IMR-90 (cell line): ENCODE data around the gene CLK3. TPM values are rescaled to one million over a fixed set of nuclear protein-coding genes. Genes with fewer than 3 reads are reported as not detected.

Source experiments
- ATAC-seq: fragments of 200-7000 bp; cut with Tn5 transposase; 2 replicates; pipeline ENCODE4 v1.9.1; 2020; ENCODE audit warnings: low read depth, mild to moderate bottlenecking, moderate library complexity
- BruUV-seq: library from RNA; stranded (reverse); fragments of 400-500 nt; replicated peaks from 2 replicates; lab custom pipeline; 2021; lab: Mats Ljungman, UMichigan
- CTCF ChIA-PET: fragments of 300-600 bp; formaldehyde crosslinking; extraction: SDS; loops from one replicate; lab custom pipeline; 2021; ENCODE audit warnings: antibody characterized with exemption; lab: Yijun Ruan, JAX
- POLR2A ChIA-PET: fragments of 300-600 bp; sonication (Branson Sonifier 250); formaldehyde crosslinking; loops from one replicate; lab custom pipeline; 2022; ENCODE audit warnings: antibody characterized with exemption; ENCODE audit not compliant: unreplicated experiment; lab: Charles Lee
- DNase-seq: peaks from one replicate; pipeline ENCODE4 v3.0.0; 2013
- H2AFZ ChIP-seq: replicated peaks from 2 replicates; pipeline ENCODE3; 2013; ENCODE audit warnings: low read length, mild to moderate bottlenecking; ENCODE audit not compliant: poor library complexity
- H2AK5ac ChIP-seq: 2 replicates; pipeline ENCODE4 v1.6.1; 2013; ENCODE audit warnings: low read depth, low read length, inconsistent platforms
- H2AK9ac ChIP-seq: replicated peaks from 2 replicates; pipeline ENCODE3; 2013; ENCODE audit warnings: mild to moderate bottlenecking, low read depth, low read length, moderate library complexity; ENCODE audit not compliant: poor library complexity
- H2BK120ac ChIP-seq: 2 replicates; pipeline ENCODE4 v1.6.1; 2013; ENCODE audit warnings: low read depth, low read length, inconsistent platforms
- H2BK15ac ChIP-seq: 3 replicates; pipeline ENCODE4 v1.6.1; 2013; ENCODE audit warnings: low read depth, low read length, inconsistent platforms
- H2BK20ac ChIP-seq: 2 replicates; pipeline ENCODE4 v1.6.1; 2013; ENCODE audit warnings: low read depth, mild to moderate bottlenecking, inconsistent platforms, low read length, moderate library complexity
- H2BK5ac ChIP-seq: 2 replicates; pipeline ENCODE4 v1.6.1; 2013; ENCODE audit warnings: mild to moderate bottlenecking, low read depth, low read length, inconsistent platforms; ENCODE audit not compliant: poor library complexity, severe bottlenecking
- H3K14ac ChIP-seq: replicated peaks from 2 replicates; pipeline ENCODE4 v1.6.1; 2013; ENCODE audit warnings: low read depth, low read length, inconsistent platforms
- H3K18ac ChIP-seq: 2 replicates; pipeline ENCODE4 v1.6.1; 2013; ENCODE audit warnings: low read depth, low read length, control low read depth
- H3K23ac ChIP-seq: 2 replicates; pipeline ENCODE4 v1.6.1; 2013; ENCODE audit warnings: low read depth, low read length, inconsistent platforms
- H3K27ac ChIP-seq: 2 replicates; pipeline ENCODE4 v1.5.1; 2013; ENCODE audit warnings: mild to moderate bottlenecking, control low read depth, low read length; ENCODE audit not compliant: insufficient read depth
- H3K27me3 ChIP-seq: 2 replicates; pipeline ENCODE4 v1.6.1; 2013; ENCODE audit warnings: low read length; ENCODE audit not compliant: control insufficient read depth, insufficient read depth
- H3K36me3 ChIP-seq: 2 replicates; pipeline ENCODE4 v1.6.1; 2013; ENCODE audit warnings: low read length, mixed read lengths; ENCODE audit not compliant: control insufficient read depth, insufficient read depth
- H3K4ac ChIP-seq: 2 replicates; pipeline ENCODE4 v1.6.1; 2013; ENCODE audit warnings: low read depth, low read length, inconsistent platforms
- H3K4me1 ChIP-seq: 2 replicates; pipeline ENCODE4 v1.6.1; 2013; ENCODE audit warnings: low read length, mixed read lengths; ENCODE audit not compliant: control insufficient read depth, insufficient read depth
- H3K4me2 ChIP-seq: 2 replicates; pipeline ENCODE4 v1.6.1; 2013; ENCODE audit warnings: low read depth, mild to moderate bottlenecking, control low read depth, low read length, moderate library complexity
- H3K4me3 ChIP-seq: 2 replicates; pipeline ENCODE4 v1.5.1; 2013; ENCODE audit warnings: low read depth, mild to moderate bottlenecking, control low read depth, low read length, moderate library complexity; ENCODE audit not compliant: insufficient read depth
- H3K56ac ChIP-seq: 2 replicates; pipeline ENCODE4 v1.6.1; 2013; ENCODE audit warnings: low read length, inconsistent platforms; ENCODE audit not compliant: insufficient read depth; ENCODE audit errors: extremely low read depth
- H3K79me1 ChIP-seq, 2 experiments: 2 replicates each; pipeline ENCODE4 v1.6.1; 2013; ENCODE audit warnings: low read length in 2 of 2, inconsistent platforms in 1 of 2, low read depth in 1 of 2
- H3K9ac ChIP-seq: 2 replicates; pipeline ENCODE4 v1.6.1; 2013; ENCODE audit warnings: low read depth, low read length, control low read depth
- H3K9me1 ChIP-seq: 2 replicates; pipeline ENCODE4 v1.6.1; 2013; ENCODE audit warnings: low read length, inconsistent platforms; ENCODE audit not compliant: insufficient read depth
- H3K9me3 ChIP-seq: 2 replicates; pipeline ENCODE4 v1.6.1; 2013; ENCODE audit warnings: low read length; ENCODE audit not compliant: control insufficient read depth, insufficient read depth
- H4K20me1 ChIP-seq: 2 replicates; pipeline ENCODE4 v1.6.1; 2013; ENCODE audit warnings: low read length, inconsistent platforms; ENCODE audit not compliant: insufficient read depth
- H4K5ac ChIP-seq: 2 replicates; pipeline ENCODE4 v1.6.1; 2013; ENCODE audit warnings: mild to moderate bottlenecking, low read depth, low read length, control low read depth
- H4K8ac ChIP-seq, 2 experiments: 2 replicates each; pipeline ENCODE4 v1.6.1; 2013; ENCODE audit warnings: low read depth in 2 of 2, low read length in 2 of 2, control low read depth in 1 of 2, inconsistent platforms in 1 of 2
- H4K91ac ChIP-seq: 2 replicates; pipeline ENCODE4 v1.6.1; 2013; ENCODE audit warnings: low read depth, low read length, inconsistent platforms; ENCODE audit not compliant: insufficient read depth
- BHLHE40 ChIP-seq: fragments of 150-350 bp; IDR thresholded peaks from 2 replicates; pipeline ENCODE4 v1.6.1; 2016; ENCODE audit warnings: mild to moderate bottlenecking, low read depth, low read length
- CEBPB ChIP-seq: IDR thresholded peaks from 2 replicates; pipeline ENCODE4 v1.6.1; 2012; ENCODE audit warnings: low read depth, low read length, improper control_type of control experiment
- CHD1 ChIP-seq: IDR thresholded peaks from 2 replicates; pipeline ENCODE4 v1.6.1; 2012; ENCODE audit warnings: low read depth, low read length, improper control_type of control experiment
- FOS ChIP-seq: fragments of 150-350 bp; IDR thresholded peaks from 2 replicates; pipeline ENCODE4 v1.6.1; 2016; ENCODE audit warnings: low read depth, low read length
- MAFK ChIP-seq: IDR thresholded peaks from 2 replicates; pipeline ENCODE4 v1.6.1; 2012; ENCODE audit warnings: low read depth, low read length, improper control_type of control experiment
- MAZ ChIP-seq: IDR thresholded peaks from 2 replicates; pipeline ENCODE4 v1.6.1; 2012; ENCODE audit warnings: low read depth, mild to moderate bottlenecking, low read length, improper control_type of control experiment, moderate library complexity, borderline replicate concordance
- MXI1 ChIP-seq: IDR thresholded peaks from 2 replicates; pipeline ENCODE4 v1.6.1; 2012; ENCODE audit warnings: low read depth, mild to moderate bottlenecking, low read length, moderate library complexity, borderline replicate concordance
- NFE2L2 ChIP-seq: fragments of 150-350 bp; IDR thresholded peaks from 2 replicates; pipeline ENCODE4 v1.6.1; 2016; ENCODE audit warnings: low read depth, mild to moderate bottlenecking, low read length
- POLR2A ChIP-seq: IDR thresholded peaks from 2 replicates; pipeline ENCODE4 v1.6.1; 2012; ENCODE audit warnings: mild to moderate bottlenecking, low read depth, low read length
- RAD21 ChIP-seq: IDR thresholded peaks from 2 replicates; pipeline ENCODE4 v1.6.1; 2012; ENCODE audit warnings: low read length, improper control_type of control experiment
- RCOR1 ChIP-seq: IDR thresholded peaks from 2 replicates; pipeline ENCODE4 v1.6.1; 2012; ENCODE audit warnings: mild to moderate bottlenecking, low read length, improper control_type of control experiment; ENCODE audit not compliant: insufficient replicate concordance
- RFX5 ChIP-seq: IDR thresholded peaks from 2 replicates; pipeline ENCODE4 v1.8.0; 2012; ENCODE audit warnings: low read depth, mild to moderate bottlenecking, low read length, moderate library complexity
- SMC3 ChIP-seq: fragments of 150-350 bp; IDR thresholded peaks from 2 replicates; pipeline ENCODE4 v1.6.1; 2016; ENCODE audit warnings: low read depth, mild to moderate bottlenecking, antibody characterized with exemption, low read length, moderate library complexity
- WGBS, 2 experiments: methylation state at CpG; one replicate each; pipeline versions ENCODE4 v1.1.5 to v1.1.7; 2013; ENCODE audit warnings: missing lambda C conversion rate in 2 of 2; ENCODE audit not compliant: insufficient read length in 1 of 2; ENCODE audit errors: extremely low coverage in 2 of 2; 5-methylcytosine and 5-hydroxymethylcytosine counted together
- dilution Hi-C: fragments of 300-500 bp; cut with HindIII; formaldehyde crosslinking; loops from one replicate; pipeline ENCODE4 v1.14.3; 2018; ENCODE audit warnings: low sequenced_read_pairs; ENCODE audit not compliant: unreplicated experiment
- in situ Hi-C: fragments of 300-500 bp; cut with MboI; formaldehyde crosslinking; loops from 3 replicates; pipeline ENCODE4 v1.14.3; 2019; ENCODE audit warnings: low sequenced_read_pairs, inconsistent platforms, mixed read lengths
- intact Hi-C: fragments of 100-400 bp; cut with micrococcal nuclease; formaldehyde crosslinking; loops from 2 replicates; pipeline ENCODE4 v1.10.0; 2022
- polyA plus RNA-seq, 3 experiments: library from polyadenylated mRNA; depleted of rRNA; stranded (reverse); fragments of >200 nt; gene quantifications; 2 replicates each; pipeline ENCODE4 v1.2.3, GENCODE V29; 2012; ENCODE audit warnings: low replicate concordance in 1 of 3
- total RNA-seq: library from RNA; depleted of rRNA; stranded (reverse); fragments of >200 nt; gene quantifications from 2 replicates; pipeline ENCODE4 v1.2.3, GENCODE V29; 2012
- TF ChIP-seq, protein P1 (sequence below): conservative IDR thresholded peaks from 2 replicates; pipeline ENCODE4 v1.5.1; 2012; ENCODE audit warnings: mild to moderate bottlenecking, low read depth, low read length, improper control_type of control experiment
- TF ChIP-seq, protein P2 (sequence below): fragments of 150-350 bp; IDR thresholded peaks from 2 replicates; pipeline ENCODE4 v1.6.1; 2016; ENCODE audit warnings: low read depth, mild to moderate bottlenecking, low read length, moderate library complexity, borderline replicate concordance
- TF ChIP-seq, protein P3 (sequence below): fragments of 150-350 bp; IDR thresholded peaks from 2 replicates; pipeline ENCODE4 v1.6.1; 2017; ENCODE audit warnings: mild to moderate bottlenecking, antibody characterized with exemption, low read length, low read depth

The CLK3 gene
- total and polyA plus RNA-seq, 2 of the 4 experiments (the other 2 are of a cell fraction) = 84.7 to 117 TPM

DNA sequence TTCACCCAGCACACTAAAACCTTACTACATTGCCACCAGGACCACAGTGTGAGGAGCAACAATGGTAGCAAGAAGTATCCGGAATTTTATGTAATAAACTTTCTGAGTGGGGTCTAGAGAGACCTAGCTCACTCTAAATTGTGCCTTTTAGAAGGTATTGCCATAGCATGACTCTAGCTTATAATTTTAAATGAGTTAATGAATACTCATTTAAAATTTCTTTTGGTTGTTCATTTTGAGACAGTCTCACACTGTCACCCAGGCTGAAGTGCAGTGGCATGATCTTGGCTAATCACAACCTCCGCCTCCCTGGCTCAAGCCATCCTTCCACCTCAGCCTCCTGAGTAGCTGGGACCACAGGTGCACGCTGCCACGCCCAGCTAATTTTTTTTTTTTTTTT lies 54.0 kb downstream of the CLK3 start:
- Histone ChIP-seq H3K27ac (no peak overlapping the region), H3K4ac (no peak overlapping the region), H3K27me3 (no peaks in the 10 kb centered on the region), H3K4me2 (no peak overlapping the region), H3K9ac (no peak overlapping the region), H3K4me1 (peaks cover 3% of the 10 kb centered on the region), H3K9me1 (peaks cover 3% of the 10 kb centered on the region; the same call in 1 of the 2 replicates), H4K91ac (no peak overlapping the region), H4K8ac (no peak overlapping the region), H4K5ac (no peak overlapping the region), H2BK20ac (no peak overlapping the region), H3K18ac (no peak overlapping the region), H3K9me3 (no peaks in the 10 kb centered on the region), H3K14ac (no peak overlapping the region), H4K20me1 (peaks cover 25% of the 10 kb centered on the region), H2AK5ac (no peak overlapping the region), H2BK15ac (no peak overlapping the region), H3K23ac (no peak overlapping the region), H3K79me1 (peaks cover 6 to 33% of the 10 kb centered on the region in 2 experiments; a peak in 3 of 4 replicates), H3K4me3 (no peak overlapping the region), H3K56ac (no peak overlapping the region), H2BK5ac (no peak overlapping the region), H2AFZ (no peak overlapping the region), H2AK9ac (no peak overlapping the region), H3K36me3 (peaks cover 24% of the 10 kb centered on the region), H2BK120ac (no peak overlapping the region)
- intact Hi-C loops = no loop called here
- in situ Hi-C loops = no loop called here
- TF ChIP-seq CEBPB = no peak
- TF ChIP-seq BHLHE40 = no peak
- no peak for TF ChIP-seq NFE2L2
- TF ChIP-seq, protein P1, sequence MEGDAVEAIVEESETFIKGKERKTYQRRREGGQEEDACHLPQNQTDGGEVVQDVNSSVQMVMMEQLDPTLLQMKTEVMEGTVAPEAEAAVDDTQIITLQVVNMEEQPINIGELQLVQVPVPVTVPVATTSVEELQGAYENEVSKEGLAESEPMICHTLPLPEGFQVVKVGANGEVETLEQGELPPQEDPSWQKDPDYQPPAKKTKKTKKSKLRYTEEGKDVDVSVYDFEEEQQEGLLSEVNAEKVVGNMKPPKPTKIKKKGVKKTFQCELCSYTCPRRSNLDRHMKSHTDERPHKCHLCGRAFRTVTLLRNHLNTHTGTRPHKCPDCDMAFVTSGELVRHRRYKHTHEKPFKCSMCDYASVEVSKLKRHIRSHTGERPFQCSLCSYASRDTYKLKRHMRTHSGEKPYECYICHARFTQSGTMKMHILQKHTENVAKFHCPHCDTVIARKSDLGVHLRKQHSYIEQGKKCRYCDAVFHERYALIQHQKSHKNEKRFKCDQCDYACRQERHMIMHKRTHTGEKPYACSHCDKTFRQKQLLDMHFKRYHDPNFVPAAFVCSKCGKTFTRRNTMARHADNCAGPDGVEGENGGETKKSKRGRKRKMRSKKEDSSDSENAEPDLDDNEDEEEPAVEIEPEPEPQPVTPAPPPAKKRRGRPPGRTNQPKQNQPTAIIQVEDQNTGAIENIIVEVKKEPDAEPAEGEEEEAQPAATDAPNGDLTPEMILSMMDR = no peak
- no peak for TF ChIP-seq SMC3
- TF ChIP-seq RFX5 = no peak
- no peak for TF ChIP-seq RAD21
- no peak for TF ChIP-seq FOS
- TF ChIP-seq MAFK = no peak
- no peak for TF ChIP-seq MXI1
- no peak for TF ChIP-seq RCOR1
- TF ChIP-seq, protein P2, sequence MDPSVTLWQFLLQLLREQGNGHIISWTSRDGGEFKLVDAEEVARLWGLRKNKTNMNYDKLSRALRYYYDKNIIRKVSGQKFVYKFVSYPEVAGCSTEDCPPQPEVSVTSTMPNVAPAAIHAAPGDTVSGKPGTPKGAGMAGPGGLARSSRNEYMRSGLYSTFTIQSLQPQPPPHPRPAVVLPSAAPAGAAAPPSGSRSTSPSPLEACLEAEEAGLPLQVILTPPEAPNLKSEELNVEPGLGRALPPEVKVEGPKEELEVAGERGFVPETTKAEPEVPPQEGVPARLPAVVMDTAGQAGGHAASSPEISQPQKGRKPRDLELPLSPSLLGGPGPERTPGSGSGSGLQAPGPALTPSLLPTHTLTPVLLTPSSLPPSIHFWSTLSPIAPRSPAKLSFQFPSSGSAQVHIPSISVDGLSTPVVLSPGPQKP = no peak
- TF ChIP-seq MAZ = no peak
- no peak for TF ChIP-seq CHD1
- no peak for TF ChIP-seq POLR2A
- TF ChIP-seq, protein P3, sequence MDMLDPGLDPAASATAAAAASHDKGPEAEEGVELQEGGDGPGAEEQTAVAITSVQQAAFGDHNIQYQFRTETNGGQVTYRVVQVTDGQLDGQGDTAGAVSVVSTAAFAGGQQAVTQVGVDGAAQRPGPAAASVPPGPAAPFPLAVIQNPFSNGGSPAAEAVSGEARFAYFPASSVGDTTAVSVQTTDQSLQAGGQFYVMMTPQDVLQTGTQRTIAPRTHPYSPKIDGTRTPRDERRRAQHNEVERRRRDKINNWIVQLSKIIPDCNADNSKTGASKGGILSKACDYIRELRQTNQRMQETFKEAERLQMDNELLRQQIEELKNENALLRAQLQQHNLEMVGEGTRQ = no peak
- ChIA-PET CTCF (interaction anchor here (0.6 kb wide), 2 partner anchors 123 to 869 kb away, joined by 3 to 6 read pairs; no protein-coding TSS in a partner anchor), POLR2A (interaction anchor here (0.6 kb wide), 1 partner anchor 339 kb away, joined by 3 read pairs; no protein-coding TSS in a partner anchor)
- BruUV-seq = no TSS peak
- no peak for DNase-seq
- WGBS, 2 experiments = no CpG with 5 or more reads among the region's 4 CpGs
- no peak for ATAC-seq
- dilution Hi-C loops = no loop called here
